Kidney epithelial cell (primary cell): ENCODE measurements around the gene SORBS1. TPM values are rescaled to one million over a fixed set of nuclear protein-coding genes. Genes with fewer than 3 reads are reported as not detected.

Experiments
- DNase-seq: peaks from one replicate; pipeline ENCODE4 v3.0.0-alpha.2; 2010; ENCODE audit warnings: low read depth
- H3K27me3 ChIP-seq: 2 replicates; pipeline ENCODE4 v1.6.0; 2011; ENCODE audit warnings: low read length; ENCODE audit not compliant: control insufficient read depth, insufficient read depth
- H3K36me3 ChIP-seq: 2 replicates; pipeline ENCODE4 v1.5.1; 2011; ENCODE audit warnings: low read length; ENCODE audit not compliant: control insufficient read depth, insufficient read depth
- H3K4me3 ChIP-seq: 2 replicates; pipeline ENCODE4 v1.5.1; 2011; ENCODE audit warnings: low read depth, mild to moderate bottlenecking, control low read depth, low read length
- CTCF ChIP-seq: IDR thresholded peaks from 2 replicates; pipeline ENCODE4 v1.5.1; 2011; ENCODE audit warnings: mild to moderate bottlenecking, moderate library complexity, low read length, control low read depth, inconsistent platforms; ENCODE audit not compliant: insufficient read depth, poor library complexity, severe bottlenecking
- total RNA-seq: library from RNA; depleted of rRNA; stranded (reverse); fragments of >200 nt; gene quantifications from 2 replicates; pipeline ENCODE4 v1.2.3, GENCODE V29; 2015

Gene SORBS1
- total RNA-seq, 1 donor from 2014 or later = 4.9 TPM

GRCh38 chr10:95374597-95375209, 186.5 kb downstream of the SORBS1 start:
- Histone ChIP-seq H3K4me3 (no peak overlapping the region), H3K27me3 (no peaks in the 10 kb centered on the region), H3K36me3 (no peaks in the 10 kb centered on the region)
- TF ChIP-seq CTCF = peak; percentile 97
- peak; percentile 25 for DNase-seq

- DNase-seq = no peak
- TF ChIP-seq CTCF = no peak
- Histone ChIP-seq H3K36me3 (no peaks in the 10 kb centered on the region), H3K4me3 (no peak overlapping the region), H3K27me3 (no peaks in the 10 kb centered on the region)
Observed at GRCh38 chr10:95373660-95374059, 187.5 kb downstream of the SORBS1 start.

- TF ChIP-seq CTCF = no peak
- no peak for DNase-seq
- Histone ChIP-seq H3K4me3 (no peak overlapping the region), H3K27me3 (no peaks in the 10 kb centered on the region), H3K36me3 (no peaks in the 10 kb centered on the region)
Observed at GRCh38 chr10:95364342-95364741, 196.8 kb downstream of the SORBS1 start.

GRCh38 chr10:95363303-95363912, 197.8 kb downstream of the SORBS1 start:
- H3K27me3 ChIP-seq = no peaks in the 10 kb centered on the region
- DNase-seq = peak; percentile 23
- peak; percentile 77 for TF ChIP-seq CTCF

GRCh38 chr10:95360122-95360714, 201.0 kb downstream of the SORBS1 start:
- H3K36me3 ChIP-seq = no peaks in the 10 kb centered on the region
- DNase-seq = no peak

More at GRCh38 chr10:95363303-95363912, 197.8 kb downstream of the SORBS1 start:
- Histone ChIP-seq H3K4me3 (no peak overlapping the region), H3K36me3 (no peaks in the 10 kb centered on the region)

More at GRCh38 chr10:95360122-95360714, 201.0 kb downstream of the SORBS1 start:
- H3K27me3 ChIP-seq = no peaks in the 10 kb centered on the region
- no peak overlapping the region for H3K4me3 ChIP-seq
- no peak for TF ChIP-seq CTCF
